CD4-positive, alpha-beta T cell (primary cell): ENCODE results near the gene ELMOD3. TPM values are rescaled to one million over a fixed set of nuclear protein-coding genes. Genes with fewer than 3 reads are reported as not detected.
A peak's percentile ranks its signal among the peaks of the same experiment; 100 is the strongest.

Experiments
- ATAC-seq: fragments of 200-7000 bp; cut with Tn5 transposase; one replicate; pipeline ENCODE4 v1.10.0; 2022; ENCODE audit warnings: mild to moderate bottlenecking; ENCODE audit not compliant: poor library complexity
- CTCF ChIA-PET: fragments of 350-600 bp; sonication (Branson Sonifier 250); formaldehyde crosslinking; loops from one replicate; lab custom pipeline; 2021; ENCODE audit warnings: antibody characterized with exemption, inconsistent platforms; lab: Charles Lee
- POLR2A ChIA-PET: fragments of 350-600 bp; sonication (Branson Sonifier 250); formaldehyde crosslinking; loops from one replicate; lab custom pipeline; 2021; ENCODE audit warnings: antibody characterized with exemption, inconsistent platforms; lab: Charles Lee
- DNase-seq, 14 experiments: peaks; one replicate each; pipeline ENCODE4 v3.0.0-alpha.2; 2013 to 2020; ENCODE audit warnings: mixed read lengths in 2 of 14
- H3K27ac ChIP-seq, 2 donors: one replicate each; pipeline versions ENCODE4 v1.5.1 to v1.7.0; 2013; ENCODE audit warnings: low read length in 2 of 2, low read depth in 1 of 2, mild to moderate bottlenecking in 1 of 2
- H3K27me3 ChIP-seq, 2 experiments: 1 replicate in 1 of 2; 2 replicates in 1 of 2; pipeline versions ENCODE4 v1.6.1 to v1.7.0; 2013; ENCODE audit warnings: low read length in 2 of 2, control low read depth in 1 of 2, mild to moderate bottlenecking in 1 of 2, moderate library complexity in 1 of 2; ENCODE audit not compliant: insufficient read depth in 2 of 2, control insufficient read depth in 1 of 2
- H3K36me3 ChIP-seq: one replicate; pipeline ENCODE4 v1.6.1; 2013; ENCODE audit warnings: low read length, control low read depth; ENCODE audit not compliant: insufficient read depth
- H3K4me1 ChIP-seq: one replicate; pipeline ENCODE4 v1.6.1; 2013; ENCODE audit warnings: low read length, control low read depth; ENCODE audit not compliant: insufficient read depth
- H3K4me3 ChIP-seq: one replicate; pipeline ENCODE4 v1.5.1; 2013; ENCODE audit warnings: mild to moderate bottlenecking, low read length, moderate library complexity
- H3K9me3 ChIP-seq, 2 experiments: 1 replicate in 1 of 2; 2 replicates in 1 of 2; pipeline versions ENCODE4 v1.6.1 to v1.7.0; 2013; ENCODE audit warnings: low read length in 2 of 2, mild to moderate bottlenecking in 2 of 2, control low read depth in 1 of 2, moderate library complexity in 1 of 2; ENCODE audit not compliant: control insufficient read depth in 1 of 2, insufficient read depth in 1 of 2
- H3K27ac Mint-ChIP-seq: one replicate; pipeline ENCODE4 v1.8.0; 2020; ENCODE audit warnings: mixed read lengths
- H3K27me3 Mint-ChIP-seq: one replicate; pipeline ENCODE4 v1.8.0; 2021; ENCODE audit warnings: mixed read lengths
- H3K36me3 Mint-ChIP-seq: one replicate; pipeline ENCODE4 v1.8.0; 2021; ENCODE audit warnings: low read depth, mixed read lengths
- H3K4me1 Mint-ChIP-seq: one replicate; pipeline ENCODE4 v1.8.0; 2021; ENCODE audit warnings: low read depth, mixed read lengths
- H3K4me3 Mint-ChIP-seq: one replicate; pipeline ENCODE4 v1.8.0; 2020; ENCODE audit warnings: mild to moderate bottlenecking, mixed read lengths
- H3K9me3 Mint-ChIP-seq: one replicate; pipeline ENCODE4 v1.8.0; 2020; ENCODE audit warnings: mixed read lengths
- CTCF ChIP-seq: fragments of 200-600 bp; IDR thresholded peaks from one replicate; pipeline ENCODE4 v1.8.0; 2022; ENCODE audit warnings: antibody characterized with exemption, mild to moderate bottlenecking
- intact Hi-C, 2 experiments: fragments of 100-400 bp; cut with DNase I in 1 of 2; cut with micrococcal nuclease in 1 of 2; formaldehyde crosslinking; loops; one replicate each; pipeline versions ENCODE4 v1.15.1 to v1.9.0; 2023 to 2025; cut with DNase I, micrococcal nuclease
- total RNA-seq, 174 experiments: library from RNA in 2 of 174; stranded (reverse) in 2 of 174; gene quantifications; one replicate each; pipeline ENCODE4 v1.2.3 and lab custom pipeline; 2021 to 2026

The ELMOD3 gene
- total RNA-seq, 2 experiments from 2014 or later = 13.5 to 15.3 TPM

GRCh38 chr2:85439986-85440385 lies 85.4 kb downstream of the ELMOD3 start:
- no peak for ATAC-seq
- Mint-ChIP-seq H3K36me3 (no peaks in the 10 kb centered on the region), H3K27ac (peak overlapping the region; percentile 91), H3K27me3 (no peaks in the 10 kb centered on the region), H3K4me1 (peaks cover 37% of the 10 kb centered on the region), H3K9me3 (no peaks in the 10 kb centered on the region), H3K4me3 (peak overlapping the region; percentile 54)
- ChIA-PET CTCF (no interaction called here), POLR2A (interaction anchor here (0.6 to 1.7 kb wide), 3 partner anchors 99 to 209 kb away, joined by 3 to 7 read pairs (median 4); partner anchors contain the start of genes MAT2A and RNF181)
- no peaks in the 10 kb centered on the region for H3K36me3 ChIP-seq
- H3K27ac ChIP-seq = no peak overlapping the region
- intact Hi-C loops = loop anchor here in 1 of 2 experiments (1.0 kb wide), 1 partner anchor 98 kb away; no protein-coding TSS in a partner anchor
- no peak overlapping the region for H3K4me3 ChIP-seq
- no peaks in the 10 kb centered on the region for H3K27me3 ChIP-seq
- DNase-seq = peak in 1 of 14 experiments; percentile 27
- H3K4me1 ChIP-seq = peaks cover 39% of the 10 kb centered on the region
- TF ChIP-seq CTCF = no peak
- H3K9me3 ChIP-seq = no peaks in the 10 kb centered on the region

- no peaks in the 10 kb centered on the region for H3K27me3 ChIP-seq
- ChIA-PET POLR2A (interaction anchor here (0.9 to 1.7 kb wide), 2 partner anchors 98 to 154 kb away, joined by 4 to 7 read pairs; partner anchors contain the start of genes MAT2A and RNF181), CTCF (interaction anchor here (1.2 kb wide), 1 partner anchor 21 kb away, joined by 3 read pairs; no protein-coding TSS in a partner anchor)
- H3K27ac ChIP-seq = no peak overlapping the region
- intact Hi-C loops = loop anchor here in 1 of 2 experiments (1.0 kb wide), 1 partner anchor 98 kb away; no protein-coding TSS in a partner anchor
- no peaks in the 10 kb centered on the region for H3K27me3 Mint-ChIP-seq
- DNase-seq (no peak), ATAC-seq (no peak)
- TF ChIP-seq CTCF = no peak
- no peak overlapping the region for H3K4me3 Mint-ChIP-seq
- no peaks in the 10 kb centered on the region for H3K36me3 Mint-ChIP-seq
- no peak overlapping the region for H3K4me3 ChIP-seq
- H3K4me1 Mint-ChIP-seq = peaks cover 37% of the 10 kb centered on the region
- H3K9me3 ChIP-seq = no peaks in the 10 kb centered on the region
- peak overlapping the region; percentile 59 for H3K27ac Mint-ChIP-seq
- no peaks in the 10 kb centered on the region for H3K9me3 Mint-ChIP-seq
- H3K36me3 ChIP-seq = no peaks in the 10 kb centered on the region
- H3K4me1 ChIP-seq = peaks cover 39% of the 10 kb centered on the region
These were observed 86.2 kb downstream of the ELMOD3 start for GRCh38 chr2:85440729-85441128.

Other genes with a start within 250 kb of the ELMOD3 start
- gene TCF7L1, start 221.4 kb upstream of the ELMOD3 start, total RNA-seq = not detected
- 100 to 1,000 TPM; 172 to 175 TPM for gene TGOLN2, start 26.8 kb upstream of the ELMOD3 start, total RNA-seq
- 10 to 100 TPM; 19.2 to 22.2 TPM for gene RETSAT, start 241 bp upstream of the ELMOD3 start, total RNA-seq
- gene CAPG, start 55.6 kb downstream of the ELMOD3 start, total RNA-seq = 10 to 100 TPM; 21.7 to 23.3 TPM
- gene SH2D6, start 63.9 kb downstream of the ELMOD3 start, total RNA-seq = under 1 TPM in 1 of 2 experiments, not detected in 1; 0.30 TPM
- gene MAT2A, start 184.4 kb downstream of the ELMOD3 start, total RNA-seq = 100 to 1,000 TPM; 121 to 122 TPM
- gene GGCX, start 206.7 kb downstream of the ELMOD3 start, total RNA-seq = 10 to 100 TPM; 22.9 to 27.6 TPM
- 10 to 100 TPM; 32.3 to 37.3 TPM for gene VAMP8, start 222.8 kb downstream of the ELMOD3 start, total RNA-seq
- gene VAMP5, start 229.7 kb downstream of the ELMOD3 start, total RNA-seq = 10 to 100 TPM; 17.0 to 17.2 TPM
- 10 to 100 TPM; 41.5 to 43.8 TPM for gene RNF181, start 241.0 kb downstream of the ELMOD3 start, total RNA-seq
- gene TMEM150A, start 247.9 kb downstream of the ELMOD3 start, total RNA-seq = 1 to 10 TPM; 6.6 to 7.0 TPM